ENCODE results near the gene UBE2O.

DNA sequence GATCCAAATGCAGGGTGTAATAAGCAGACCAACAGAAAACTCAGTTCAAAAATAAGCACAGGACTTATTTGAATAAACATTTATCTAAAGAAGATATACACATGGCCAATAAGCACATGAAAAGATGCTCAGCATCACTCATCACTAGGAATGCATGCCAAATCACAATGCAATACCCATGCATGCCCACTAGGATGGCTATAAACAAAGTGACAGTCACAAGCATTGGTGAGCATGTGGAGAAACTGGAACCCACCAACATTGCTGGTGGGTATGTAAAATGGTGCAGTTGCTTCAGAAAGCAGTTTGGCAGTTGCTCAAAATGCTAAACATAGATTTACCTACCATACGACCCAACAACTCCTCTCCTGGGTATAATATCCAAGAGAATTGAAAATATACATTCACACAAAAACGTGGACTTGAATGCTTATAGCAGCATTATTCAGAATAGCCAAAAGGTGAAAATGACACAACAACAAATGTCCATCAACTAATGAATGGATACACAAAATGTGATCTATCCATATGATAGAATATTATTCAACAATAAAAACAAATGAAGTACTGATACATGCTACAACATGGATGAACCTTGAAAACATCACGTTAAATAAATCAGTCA is 20.1 kb downstream of the UBE2O start:
- TF ChIP-seq CTCF (IDR thresholded peaks at IDR 0.05) (peak in 9 of 12 donors; percentile 9 to 54 (median 35)), POLR2A (IDR thresholded peaks at IDR 0.05) (no peak)
